Body of pancreas (tissue), 4 donors: ENCODE measurements around the gene CFAP97D2. TPM values are rescaled to one million over a fixed set of nuclear protein-coding genes. Genes with fewer than 3 reads are reported as not detected.
A peak's percentile ranks its signal among the peaks of the same experiment; 100 is the strongest.

Source experiments
- ATAC-seq: fragments of 150-250 bp; one replicate; pipeline ENCODE4 v1.9.1; 2016
- DNase-seq, 4 donors: peaks; one replicate each; pipeline ENCODE4 v3.0.0-alpha.2; 2019
- H3K27ac ChIP-seq, 4 donors: fragments of 200-600 bp; sonication (generic); 1 replicate in 3 of 4; 2 replicates in 1 of 4; pipeline versions ENCODE4 v1.5.1 to v1.6.1; 2016 to 2019; ENCODE audit warnings: mild to moderate bottlenecking in 1 of 4, mixed read lengths in 1 of 4, moderate library complexity in 1 of 4
- H3K27me3 ChIP-seq, 2 donors: fragments of 200-600 bp; sonication (generic); one replicate each; pipeline ENCODE4 v1.6.0; 2016; ENCODE audit warnings: mild to moderate bottlenecking in 1 of 2
- H3K36me3 ChIP-seq, 2 donors: fragments of 200-600 bp; sonication (generic); replicated peaks in 1 of 2; 2 replicates each; pipeline ENCODE4 v1.5.1; 2016; ENCODE audit warnings: low read depth in 2 of 2; ENCODE audit not compliant: insufficient read depth in 1 of 2
- H3K4me1 ChIP-seq: fragments of 200-600 bp; sonication (generic); one replicate; pipeline ENCODE4 v1.6.0; 2016
- H3K4me3 ChIP-seq, 2 donors: fragments of 200-600 bp; sonication (generic); 1 replicate in 1 of 2; 2 replicates in 1 of 2; pipeline ENCODE4 v1.5.1; 2016 to 2019
- H3K9me3 ChIP-seq, 3 donors: fragments of 200-600 bp; sonication (generic); 1 replicate in 2 of 3; 2 replicates in 1 of 3; pipeline ENCODE4 v1.5.1; 2016
- CTCF ChIP-seq, 7 experiments: fragments of 450-650 bp in 4 of 7; fragments of 200-600 bp in 3 of 7; sonication (generic) in 3 of 7; IDR thresholded peaks; one replicate each; pipeline ENCODE4 v1.5.1; 2016 to 2019; ENCODE audit warnings: antibody characterized with exemption in 7 of 7
- POLR2A ChIP-seq, 3 donors: fragments of 450-650 bp; IDR thresholded peaks; one replicate each; pipeline ENCODE4 v1.6.1; 2016; ENCODE audit warnings: antibody characterized with exemption in 3 of 3, mild to moderate bottlenecking in 2 of 3
- WGBS, 2 donors: methylation state at CpG; one replicate each; pipeline ENCODE4 v1.1.5; 2017; 5-methylcytosine and 5-hydroxymethylcytosine counted together
- intact Hi-C: fragments of 100-400 bp; cut with DNase I; formaldehyde crosslinking; loops from one replicate; pipeline ENCODE4 v1.15.1; 2023
- total RNA-seq, 2 donors: library from RNA; depleted of rRNA; stranded (reverse); fragments of >200 nt; gene quantifications; one replicate each; pipeline ENCODE4 v1.1.0, GENCODE V29; 2016

The CFAP97D2 gene
- total RNA-seq, 2 donors from 2014 or later, result not detected

GRCh38 chr13:114134944-114135610 lies 44.0 kb upstream of the CFAP97D2 start:
- no peaks in the 10 kb centered on the region for H3K36me3 ChIP-seq
- H3K27ac ChIP-seq, result no peak overlapping the region
- DNase-seq (peak in 1 of 4 donors; percentile 38), ATAC-seq (no peak)
- 54% methylated on average over 12 of the region's 12 CpGs for WGBS, 2 donors
- H3K27me3 ChIP-seq, result no peaks in the 10 kb centered on the region
- TF ChIP-seq POLR2A (IDR thresholded peaks at IDR 0.05) (no peak), CTCF (IDR thresholded peaks at IDR 0.05) (no peak)
- H3K4me3 ChIP-seq, result no peak overlapping the region
- H3K4me1 ChIP-seq, result peaks cover 21% of the 10 kb centered on the region
- no peaks in the 10 kb centered on the region for H3K9me3 ChIP-seq
- intact Hi-C loops, result no loop called here

- WGBS, 2 donors, result 85 to 91% methylated on average over 12 to 15 of the region's 15 CpGs
- Histone ChIP-seq H3K9me3 (no peaks in the 10 kb centered on the region), H3K36me3 (no peaks in the 10 kb centered on the region), H3K27ac (no peak overlapping the region), H3K4me3 (no peak overlapping the region), H3K27me3 (no peaks in the 10 kb centered on the region), H3K4me1 (peaks cover 14% of the 10 kb centered on the region)
- ATAC-seq, result no peak
- TF ChIP-seq POLR2A (IDR thresholded peaks at IDR 0.05) (no peak), CTCF (IDR thresholded peaks at IDR 0.05) (no peak)
- no peak for DNase-seq
- intact Hi-C loops, result no loop called here
Measured at GRCh38 chr13:114135731-114136171, 43.3 kb upstream of the CFAP97D2 start.

GRCh38 chr13:114136576-114136975 lies 42.5 kb upstream of the CFAP97D2 start:
- Histone ChIP-seq H3K27ac (no peak overlapping the region), H3K4me3 (no peak overlapping the region), H3K9me3 (no peaks in the 10 kb centered on the region), H3K36me3 (no peaks in the 10 kb centered on the region), H3K4me1 (peaks cover 6% of the 10 kb centered on the region), H3K27me3 (no peaks in the 10 kb centered on the region)
- 81 to 88% methylated on average over 6 to 7 of the region's 7 CpGs for WGBS, 2 donors
- intact Hi-C loops, result no loop called here
- no peak for TF ChIP-seq CTCF (IDR thresholded peaks at IDR 0.05)
- TF ChIP-seq POLR2A (IDR thresholded peaks at IDR 0.05), result no peak
- DNase-seq (no peak), ATAC-seq (no peak)

- DNase-seq, result no peak
- intact Hi-C loops, result no loop called here
- no peaks in the 10 kb centered on the region for H3K9me3 ChIP-seq
- WGBS, 2 donors, result 55 to 65% methylated on average over 23 to 25 of the region's 25 CpGs
- no peaks in the 10 kb centered on the region for H3K36me3 ChIP-seq
- H3K4me3 ChIP-seq, result no peak overlapping the region
- no peak for ATAC-seq
- H3K27me3 ChIP-seq, result no peaks in the 10 kb centered on the region
- TF ChIP-seq POLR2A (IDR thresholded peaks at IDR 0.05) (no peak), CTCF (IDR thresholded peaks at IDR 0.05) (no peak)
- H3K4me1 ChIP-seq, result peaks cover 28% of the 10 kb centered on the region
- H3K27ac ChIP-seq, result no peak overlapping the region
Measured at GRCh38 chr13:114140131-114140905, 38.7 kb upstream of the CFAP97D2 start.
